ENCODE measurements around the gene MYH9. TPM values are rescaled to one million over a fixed set of nuclear protein-coding genes. Genes with fewer than 3 reads are reported as not detected.
A peak's percentile ranks its signal among the peaks of the same experiment; 100 is the strongest.
"Not testable (repeated sequence)": the region's sequence is repeated elsewhere in the genome, so short reads cannot be mapped to it uniquely, and the experiment has no call there.

Gene MYH9
- total RNA-seq, 4 donors from 2014 or later = 304 to 366 (median 322) TPM

DNA sequence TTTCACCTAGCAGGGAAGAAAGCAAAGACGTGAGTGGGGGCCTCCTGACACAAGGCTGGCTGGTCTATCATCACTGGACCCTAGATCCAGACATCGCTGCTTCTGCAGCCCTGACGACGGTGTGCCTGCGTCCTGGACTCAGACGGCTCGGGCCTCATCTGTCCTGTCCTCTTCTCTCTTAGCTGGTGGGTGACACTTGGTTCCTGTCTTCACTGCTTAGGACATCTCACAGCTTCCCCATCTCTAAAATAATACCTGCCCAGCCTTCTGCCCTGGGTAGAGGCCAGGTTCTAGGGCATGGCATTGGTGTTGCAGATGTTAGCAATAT, 93.5 kb downstream of the MYH9 start:
- WGBS, 2 donors (ENCODE audit: low coverage in 1 of 2) = 75 to 82% methylated on average over 4 to 6 of the region's 7 CpGs
- ATAC-seq = no peak
- H3K36me3 ChIP-seq = peaks cover 5 to 96% of the 10 kb centered on the region in 2 donors
- TF ChIP-seq POLR2AphosphoS5 (IDR thresholded peaks at IDR 0.05) = no peak
- TF ChIP-seq, protein P1, sequence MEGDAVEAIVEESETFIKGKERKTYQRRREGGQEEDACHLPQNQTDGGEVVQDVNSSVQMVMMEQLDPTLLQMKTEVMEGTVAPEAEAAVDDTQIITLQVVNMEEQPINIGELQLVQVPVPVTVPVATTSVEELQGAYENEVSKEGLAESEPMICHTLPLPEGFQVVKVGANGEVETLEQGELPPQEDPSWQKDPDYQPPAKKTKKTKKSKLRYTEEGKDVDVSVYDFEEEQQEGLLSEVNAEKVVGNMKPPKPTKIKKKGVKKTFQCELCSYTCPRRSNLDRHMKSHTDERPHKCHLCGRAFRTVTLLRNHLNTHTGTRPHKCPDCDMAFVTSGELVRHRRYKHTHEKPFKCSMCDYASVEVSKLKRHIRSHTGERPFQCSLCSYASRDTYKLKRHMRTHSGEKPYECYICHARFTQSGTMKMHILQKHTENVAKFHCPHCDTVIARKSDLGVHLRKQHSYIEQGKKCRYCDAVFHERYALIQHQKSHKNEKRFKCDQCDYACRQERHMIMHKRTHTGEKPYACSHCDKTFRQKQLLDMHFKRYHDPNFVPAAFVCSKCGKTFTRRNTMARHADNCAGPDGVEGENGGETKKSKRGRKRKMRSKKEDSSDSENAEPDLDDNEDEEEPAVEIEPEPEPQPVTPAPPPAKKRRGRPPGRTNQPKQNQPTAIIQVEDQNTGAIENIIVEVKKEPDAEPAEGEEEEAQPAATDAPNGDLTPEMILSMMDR (IDR thresholded peaks at IDR 0.05) = no peak
- TF ChIP-seq POLR2A (IDR thresholded peaks at IDR 0.05) = no peak
- no peak for TF ChIP-seq EP300 (IDR thresholded peaks at IDR 0.05)
- peaks cover 0 to 8% (median 0%) of the 10 kb centered on the region in 3 donors for H3K4me1 ChIP-seq
- peak overlapping the region in 2 of 4 donors; percentile 40 to 84 for H3K27ac ChIP-seq
- H3K9me3 ChIP-seq = no peaks in the 10 kb centered on the region
- H3K4me3 ChIP-seq = no peak overlapping the region
- no peaks in the 10 kb centered on the region for H3K27me3 ChIP-seq

DNA sequence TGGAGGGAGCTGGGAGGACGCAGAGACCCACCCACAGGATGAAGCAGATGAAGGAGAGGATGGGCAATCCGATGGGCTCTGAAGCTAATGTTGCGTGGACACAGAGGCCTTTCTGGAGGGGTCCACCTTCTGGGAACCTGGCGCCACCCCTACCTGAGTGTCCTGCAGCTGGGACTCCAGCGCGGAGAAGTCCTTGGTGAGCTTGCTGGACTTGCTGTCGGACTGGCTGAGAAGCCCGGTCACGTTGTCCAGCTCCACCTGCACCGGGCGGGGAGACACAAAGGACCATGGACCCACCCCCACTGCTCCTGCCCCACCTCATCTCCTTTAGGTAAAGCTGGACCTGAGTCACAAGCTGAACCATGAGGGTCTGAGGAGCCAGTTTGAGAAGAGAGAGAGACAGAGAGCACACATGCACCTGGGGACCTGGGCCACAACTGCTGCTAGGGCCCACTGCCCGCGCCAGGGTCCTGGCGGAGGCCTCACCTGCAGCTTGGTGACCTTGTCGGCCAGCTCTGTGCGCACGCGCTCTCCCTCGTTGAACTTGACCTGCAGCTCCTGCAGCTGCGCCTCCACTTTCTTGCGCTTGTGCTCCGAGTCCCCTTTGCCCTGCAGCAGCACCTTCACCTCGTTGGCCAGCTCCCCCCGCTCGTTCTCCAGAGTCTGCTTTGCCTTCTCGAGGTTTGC, 94.0 kb downstream of the MYH9 start:
- peaks cover 5 to 96% of the 10 kb centered on the region in 2 donors for H3K36me3 ChIP-seq
- H3K4me1 ChIP-seq = peaks cover 0 to 13% (median 0%) of the 10 kb centered on the region in 3 donors
- H3K4me3 ChIP-seq = no peak overlapping the region
- no peaks in the 10 kb centered on the region for H3K9me3 ChIP-seq
- peak overlapping the region in 3 of 4 donors; percentile 39 to 84 (median 40) for H3K27ac ChIP-seq
- H3K27me3 ChIP-seq = no peaks in the 10 kb centered on the region
- TF ChIP-seq, protein P1 (IDR thresholded peaks at IDR 0.05) = no peak
- TF ChIP-seq POLR2A (IDR thresholded peaks at IDR 0.05) (no peak), POLR2AphosphoS5 (IDR thresholded peaks at IDR 0.05) (no peak), EP300 (IDR thresholded peaks at IDR 0.05) (no peak)
- no peak for ATAC-seq
- WGBS, 2 donors (ENCODE audit: low coverage in 1 of 2) = 76 to 100% methylated on average over 5 of the region's 26 CpGs

DNA sequence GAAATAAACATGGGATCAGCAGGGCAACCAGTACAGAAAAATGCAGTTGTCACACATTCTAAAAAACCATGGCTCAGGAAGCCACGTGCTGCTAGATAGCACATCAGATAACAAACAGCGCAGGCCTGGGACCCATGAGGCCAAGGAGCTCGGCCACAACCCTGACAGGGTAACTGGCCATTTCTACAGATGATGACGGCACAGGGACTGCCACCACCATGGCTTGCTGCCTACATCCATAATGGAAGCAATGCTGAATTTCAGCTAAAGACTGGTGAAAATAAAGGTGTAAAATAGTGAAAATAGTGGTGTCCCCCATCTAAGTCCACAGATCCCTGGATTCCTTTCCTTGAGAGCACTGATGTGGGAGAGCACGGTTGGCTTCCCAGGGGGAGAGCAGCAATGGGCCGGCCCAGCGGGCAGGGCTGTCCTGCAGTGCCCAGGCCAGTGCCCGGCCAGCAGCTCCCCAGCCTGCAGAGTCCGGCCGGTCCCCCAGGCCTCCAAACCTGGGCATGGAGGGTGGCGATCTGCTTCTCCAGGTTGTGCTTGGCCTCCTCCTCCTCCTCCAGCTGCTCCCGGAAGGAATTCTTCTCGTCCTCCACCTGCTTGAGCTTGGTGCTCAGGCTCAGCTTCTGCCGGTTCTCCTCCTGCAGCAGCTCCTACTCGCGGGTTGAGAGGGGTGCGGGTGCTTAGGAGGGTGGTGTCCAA, 94.8 kb downstream of the MYH9 start:
- H3K36me3 ChIP-seq = peaks cover 5 to 96% of the 10 kb centered on the region in 2 donors
- peaks cover 0 to 21% (median 0%) of the 10 kb centered on the region in 3 donors for H3K4me1 ChIP-seq
- no peaks in the 10 kb centered on the region for H3K9me3 ChIP-seq
- no peak for ATAC-seq
- 74 to 80% methylated on average over 1 to 6 of the region's 17 CpGs for WGBS, 2 donors (ENCODE audit: low coverage in 1 of 2)
- TF ChIP-seq, protein P1 (IDR thresholded peaks at IDR 0.05) = no peak
- no peak for TF ChIP-seq POLR2AphosphoS5 (IDR thresholded peaks at IDR 0.05)
- no peak overlapping the region for H3K4me3 ChIP-seq
- no peaks in the 10 kb centered on the region for H3K27me3 ChIP-seq
- peak overlapping the region in 3 of 4 donors; percentile 39 to 53 (median 40) for H3K27ac ChIP-seq

DNA sequence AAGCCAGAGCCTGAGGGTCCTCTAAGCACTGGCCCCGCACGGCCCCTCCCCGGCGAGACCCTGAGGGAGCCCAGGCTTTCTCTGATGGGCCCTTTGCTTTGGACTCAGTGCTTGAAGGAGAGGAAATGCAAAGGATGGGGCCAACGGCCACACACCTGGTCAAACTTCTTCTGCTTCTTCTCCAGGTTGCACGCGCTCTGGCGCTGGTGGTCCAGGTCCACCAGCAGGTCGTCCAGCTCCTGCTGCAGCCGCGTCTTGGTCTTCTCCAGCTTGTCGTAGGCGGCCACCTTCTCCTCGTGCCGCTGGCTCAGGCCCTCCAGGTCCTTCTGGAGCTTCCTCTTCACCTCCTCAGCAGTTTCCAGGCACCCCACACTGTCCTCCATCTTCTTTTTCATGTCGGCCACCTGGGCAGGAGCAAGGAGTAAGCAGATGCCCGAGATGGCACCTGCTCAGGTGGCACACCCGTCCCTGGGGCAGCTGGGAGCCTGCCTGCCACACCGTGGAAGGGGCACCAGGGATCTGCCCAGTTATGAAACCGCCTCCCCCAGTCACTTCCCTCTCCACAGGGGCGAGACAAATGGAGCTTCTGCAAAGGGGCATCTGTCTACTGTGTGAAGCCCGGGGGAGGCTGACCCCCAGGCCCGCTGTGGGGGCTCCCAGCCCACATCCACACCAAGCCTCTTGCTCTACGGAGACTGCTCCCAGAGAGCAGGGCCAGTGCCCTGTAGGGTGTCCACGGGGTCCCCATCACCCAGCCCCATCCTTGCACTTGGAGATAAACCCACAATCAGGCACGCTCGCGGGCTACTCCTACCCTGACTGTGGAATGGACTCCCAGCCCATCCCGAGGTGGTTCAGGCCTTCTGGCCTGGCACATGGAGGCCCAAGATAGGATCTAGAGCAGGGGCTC, 95.7 kb downstream of the MYH9 start:
- WGBS, 2 donors (ENCODE audit: low coverage in 1 of 2) = 79 to 84% methylated on average over 12 to 15 of the region's 29 CpGs

DNA sequence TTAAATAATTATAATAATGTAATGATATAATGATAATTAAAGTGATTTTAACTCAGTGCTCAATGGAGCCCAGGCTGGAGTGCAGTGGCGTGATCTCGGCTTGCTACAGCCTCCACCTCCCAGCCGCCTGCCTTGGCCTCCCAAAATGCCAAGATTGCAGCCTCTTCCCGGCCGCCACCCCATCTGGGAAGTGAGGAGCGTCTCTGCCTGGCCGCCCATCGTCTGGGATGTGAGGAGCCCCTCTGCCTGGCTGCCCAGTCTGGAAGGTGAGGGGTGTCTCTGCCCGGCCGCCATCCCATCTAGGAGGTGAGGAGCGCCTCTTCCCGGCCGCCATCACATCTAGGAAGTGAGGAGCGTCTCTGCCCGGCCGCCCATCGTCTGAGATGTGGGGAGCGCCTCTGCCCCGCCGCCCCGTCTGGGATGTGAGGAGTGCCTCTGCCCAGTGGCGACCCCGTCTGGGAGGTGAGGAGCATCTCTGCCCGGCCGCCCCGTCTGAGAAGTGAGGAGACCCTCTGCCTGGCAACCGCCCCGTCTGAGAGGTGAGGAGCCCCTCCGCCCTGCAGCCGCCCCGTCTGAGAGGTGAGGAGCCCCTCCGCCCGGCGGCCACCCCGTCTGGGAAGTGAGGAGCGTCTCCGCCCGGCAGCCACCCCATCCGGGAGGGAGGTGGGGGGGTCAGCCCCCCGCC, 97.2 kb downstream of the MYH9 start:
- H3K36me3 ChIP-seq = peaks cover 5 to 96% of the 10 kb centered on the region in 2 donors

More for the DNA sequence above, 95.7 kb downstream of the MYH9 start:
- peaks cover 5 to 96% of the 10 kb centered on the region in 2 donors for H3K36me3 ChIP-seq
- TF ChIP-seq POLR2AphosphoS5 (IDR thresholded peaks at IDR 0.05) = no peak
- TF ChIP-seq, protein P1 (IDR thresholded peaks at IDR 0.05) = no peak
- TF ChIP-seq POLR2A (IDR thresholded peaks at IDR 0.05) = no peak
- no peak for TF ChIP-seq EP300 (IDR thresholded peaks at IDR 0.05)
- H3K4me1 ChIP-seq = peaks cover 0 to 25% (median 0%) of the 10 kb centered on the region in 3 donors
- ATAC-seq = no peak
- no peaks in the 10 kb centered on the region for H3K9me3 ChIP-seq
- H3K4me3 ChIP-seq = no peak overlapping the region
- no peaks in the 10 kb centered on the region for H3K27me3 ChIP-seq
- H3K27ac ChIP-seq = peak overlapping the region in 3 of 4 donors; percentile 39 to 53 (median 40)

DNA sequence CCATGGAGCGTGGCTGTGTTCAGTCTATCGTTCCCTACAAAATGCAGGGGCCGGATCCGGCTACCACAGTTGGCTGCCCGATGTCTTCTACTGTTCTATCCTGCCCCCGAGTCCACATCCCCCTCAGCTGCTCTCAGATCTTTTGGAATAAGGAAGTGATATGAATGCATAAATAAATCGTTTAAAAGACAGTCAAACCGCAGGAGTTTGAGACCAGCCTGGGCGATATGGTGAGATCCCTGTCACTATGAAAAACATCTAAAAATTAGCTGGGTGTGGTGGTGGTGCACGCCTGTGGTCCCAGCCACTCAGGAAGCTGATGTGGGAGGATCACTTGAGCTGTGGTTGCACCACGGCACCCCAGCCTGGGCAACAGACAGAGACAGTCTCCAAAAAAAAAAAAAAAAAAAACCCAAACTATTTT, 97.8 kb downstream of the MYH9 start:
- H3K4me1 ChIP-seq = peaks cover 0 to 47% (median 5%) of the 10 kb centered on the region in 3 donors
- H3K36me3 ChIP-seq = peaks cover 4 to 96% of the 10 kb centered on the region in 2 donors
- peak overlapping the region in 3 of 4 donors; percentile 29 to 86 (median 62) for H3K27ac ChIP-seq
- not testable (repeated sequence) for ATAC-seq, H3K4me3 ChIP-seq, H3K9me3 ChIP-seq, H3K27me3 ChIP-seq
- 73 to 100% methylated on average over 2 to 6 of the region's 11 CpGs for WGBS, 2 donors (ENCODE audit: low coverage in 1 of 2)

More for the DNA sequence above, 97.2 kb downstream of the MYH9 start:
- H3K27me3 ChIP-seq, H3K4me3 ChIP-seq, H3K9me3 ChIP-seq, ATAC-seq: not testable (repeated sequence)
- no CpG with 5 or more reads among the region's 40 CpGs for WGBS, 2 donors (ENCODE audit: low coverage in 1 of 2)
- H3K27ac ChIP-seq = peak overlapping the region in 1 of 4 donors; percentile 29
- H3K4me1 ChIP-seq = peaks cover 0 to 41% (median 5%) of the 10 kb centered on the region in 3 donors
